ENCODE data around the gene DOK4. TPM values are rescaled to one million over a fixed set of nuclear protein-coding genes. Genes with fewer than 3 reads are reported as not detected.

The DOK4 gene
- total and polyA plus RNA-seq, 2 of the 8 experiments (the other 6 are each of a cell fraction or from before 2014, with no cell fraction given): 24.0 to 28.9 TPM

- TF ChIP-seq GTF2F1 (IDR thresholded peaks at IDR 0.05; ENCODE audit: borderline replicate concordance, low read depth, low read length) (no peak), CTBP2 (IDR thresholded peaks at IDR 0.05; ENCODE audit: borderline replicate concordance, insufficient read depth, insufficient read length, low read length) (no peak), CTCF (IDR thresholded peaks at IDR 0.05; ENCODE audit: control extremely low read depth in 1 of 3, insufficient read depth in 1 of 3, low read depth in 1 of 3, low read length in 3 of 3) (no peak), RXRA (IDR thresholded peaks at IDR 0.05; ENCODE audit: insufficient read depth, low read depth, low read length) (no peak), GABPA (IDR thresholded peaks at IDR 0.05; ENCODE audit: borderline replicate concordance, insufficient read depth, low read length) (no peak), PHF8 (conservative IDR thresholded peaks at IDR 0.05; ENCODE audit: low read depth, low read length) (no peak), SP1 (IDR thresholded peaks at IDR 0.05; ENCODE audit: low read depth, low read length) (no peak), SP4 (IDR thresholded peaks at IDR 0.05; ENCODE audit: low read length) (no peak)
Observed at GRCh38 chr16:57485091-57485915, 990 bp downstream of the DOK4 start (continued).

Data from H1 (cell line).